RPMI7951 (cell line): ENCODE data around the gene FGB. TPM values are rescaled to one million over a fixed set of nuclear protein-coding genes. Genes with fewer than 3 reads are reported as not detected.
"Not testable (repeated sequence)": the region's sequence is repeated elsewhere in the genome, so short reads cannot be mapped to it uniquely, and the experiment has no call there.

Experiments
- DNase-seq: peaks from one replicate; pipeline ENCODE4 v3.0.0-alpha.2; 2012; ENCODE audit warnings: low read depth
- total RNA-seq: library from RNA; depleted of rRNA; stranded (reverse); fragments of >200 nt; shearing (Covaris generic); gene quantifications from 2 replicates; pipeline ENCODE4 v1.2.3, GENCODE V29; 2014

FGB gene
- total RNA-seq, 1 experiment from 2014 or later, result not detected

DNA sequence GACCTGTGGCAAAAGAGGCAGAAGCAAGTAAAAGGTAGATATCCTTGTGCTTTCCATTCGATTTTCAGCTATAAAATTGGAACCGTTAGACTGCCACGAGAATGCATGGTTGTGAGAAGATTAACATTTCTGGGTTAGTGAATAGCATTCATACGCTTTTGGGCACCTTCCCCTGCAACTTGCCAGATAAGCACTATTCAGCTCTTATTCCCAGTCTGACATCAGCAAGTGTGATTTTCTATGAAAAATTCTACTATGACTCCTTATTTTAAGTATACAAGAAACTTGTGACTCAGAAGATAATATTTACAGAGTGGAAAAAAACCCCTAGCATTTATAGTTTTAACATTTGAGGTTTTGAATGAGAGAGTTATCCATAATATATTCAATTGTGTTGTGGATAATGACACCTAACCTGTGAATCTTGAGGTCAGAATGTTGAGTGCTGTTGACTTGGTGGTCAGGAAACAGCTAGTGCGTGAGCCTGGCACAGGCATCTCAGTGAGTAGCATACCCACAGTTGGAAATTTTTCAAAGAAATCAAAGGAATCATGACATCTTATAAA is 3.9 kb downstream of the FGB start:
- DNase-seq, result no peak

DNA sequence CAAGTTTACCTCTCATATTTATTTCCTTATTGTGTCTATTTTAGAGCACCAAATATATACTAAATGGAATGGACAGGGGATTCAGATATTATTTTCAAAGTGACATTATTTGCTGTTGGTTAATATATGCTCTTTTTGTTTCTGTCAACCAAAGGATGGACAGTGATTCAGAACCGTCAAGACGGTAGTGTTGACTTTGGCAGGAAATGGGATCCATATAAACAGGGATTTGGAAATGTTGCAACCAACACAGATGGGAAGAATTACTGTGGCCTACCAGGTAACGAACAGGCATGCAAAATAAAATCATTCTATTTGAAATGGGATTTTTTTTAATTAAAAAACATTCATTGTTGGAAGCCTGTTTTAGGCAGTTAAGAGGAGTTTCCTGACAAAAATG is 6.2 kb downstream of the FGB start:
- no peak for DNase-seq

- DNase-seq, result no peak
Measured at GRCh38 chr4:154569584-154569983, 6.8 kb downstream of the FGB start.

DNA sequence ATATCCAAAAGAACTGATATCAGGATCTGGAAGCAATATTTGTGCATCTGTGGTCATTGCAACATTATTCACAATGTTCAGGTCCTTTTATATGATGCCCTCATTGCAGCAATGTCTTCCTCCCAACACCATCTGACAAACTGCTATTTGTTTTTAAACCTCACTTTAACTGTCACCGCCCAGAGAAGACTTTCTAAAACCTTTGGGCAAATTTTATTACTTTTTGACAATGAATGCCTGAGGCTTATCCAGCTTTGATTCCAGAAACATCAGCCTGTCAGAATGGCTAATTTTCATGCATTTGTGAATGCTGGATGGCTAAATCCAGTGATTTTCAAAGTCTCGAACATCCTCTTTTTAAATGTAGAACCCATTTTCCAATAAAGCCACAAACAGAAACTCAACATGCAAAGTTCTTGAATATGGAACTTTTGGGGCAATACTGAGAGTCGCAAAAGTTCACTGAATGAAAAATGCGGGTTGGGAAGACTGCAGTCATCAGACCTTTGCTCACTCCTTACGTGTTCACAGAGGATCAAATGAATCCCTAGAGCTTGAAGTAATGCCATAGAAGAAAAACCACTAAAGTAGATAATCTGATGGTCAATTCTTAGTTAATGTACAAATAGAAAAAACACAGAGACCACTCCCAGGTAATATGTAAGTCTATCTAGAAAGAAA is 10.5 kb downstream of the FGB start:
- no peak for DNase-seq

GRCh38 chr4:154574311-154574710 is 11.5 kb downstream of the FGB start:
- no peak for DNase-seq

GRCh38 chr4:154577324-154577723 is 14.5 kb downstream of the FGB start:
- DNase-seq, result no peak

- no peak for DNase-seq
Measured at GRCh38 chr4:154578919-154579318, 16.1 kb downstream of the FGB start.

GRCh38 chr4:154579927-154580326 is 17.1 kb downstream of the FGB start:
- no peak for DNase-seq

GRCh38 chr4:154582723-154583122 is 19.9 kb downstream of the FGB start:
- no peak for DNase-seq

GRCh38 chr4:154583230-154583629 is 20.4 kb downstream of the FGB start:
- DNase-seq, result no peak

- no peak for DNase-seq
Measured at GRCh38 chr4:154583677-154584076, 20.9 kb downstream of the FGB start.

- no peak for DNase-seq
Measured at GRCh38 chr4:154584259-154584658, 21.4 kb downstream of the FGB start.

GRCh38 chr4:154585369-154586018 is 22.7 kb downstream of the FGB start:
- no peak for DNase-seq

DNA sequence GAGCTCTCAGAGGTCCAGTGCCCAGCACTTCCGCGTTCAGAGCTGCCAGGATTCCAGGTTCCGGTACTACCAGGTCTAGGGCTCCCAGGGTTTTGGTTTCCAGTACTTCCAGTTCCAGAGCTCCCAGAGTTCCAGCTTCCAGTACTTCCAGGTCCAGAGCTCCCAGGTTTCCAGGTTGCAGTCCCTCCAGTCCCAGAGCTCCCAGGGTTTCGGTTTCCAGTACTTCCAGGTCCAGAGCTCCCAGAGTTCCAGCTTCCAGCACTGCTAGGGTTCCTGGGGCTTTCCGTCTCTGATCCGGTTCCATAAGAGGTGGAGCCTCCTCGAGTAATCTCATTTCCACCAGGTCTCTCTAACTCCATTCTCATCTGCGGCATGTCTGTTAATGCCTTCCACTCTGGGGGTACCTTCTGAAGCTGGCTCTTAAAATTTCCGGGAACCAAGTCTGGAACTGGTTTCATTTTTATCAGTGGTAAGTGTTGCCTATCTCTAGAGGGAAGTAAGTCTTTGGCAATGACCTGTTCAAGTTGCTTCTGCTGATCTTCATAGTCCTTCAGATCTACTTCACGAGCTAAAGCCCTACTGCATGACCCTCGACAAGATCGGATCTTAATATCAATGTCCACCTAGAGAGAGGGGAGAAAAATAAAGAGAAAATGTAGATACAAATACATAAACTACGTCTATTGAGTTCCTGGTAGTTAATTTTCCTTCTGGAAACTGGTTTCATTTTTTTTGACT is 23.7 kb downstream of the FGB start:
- no peak for DNase-seq

GRCh38 chr4:154588198-154588597 is 25.4 kb downstream of the FGB start:
- DNase-seq, result no peak

GRCh38 chr4:154589296-154590197 is 26.7 kb downstream of the FGB start:
- DNase-seq, result no peak

DNA sequence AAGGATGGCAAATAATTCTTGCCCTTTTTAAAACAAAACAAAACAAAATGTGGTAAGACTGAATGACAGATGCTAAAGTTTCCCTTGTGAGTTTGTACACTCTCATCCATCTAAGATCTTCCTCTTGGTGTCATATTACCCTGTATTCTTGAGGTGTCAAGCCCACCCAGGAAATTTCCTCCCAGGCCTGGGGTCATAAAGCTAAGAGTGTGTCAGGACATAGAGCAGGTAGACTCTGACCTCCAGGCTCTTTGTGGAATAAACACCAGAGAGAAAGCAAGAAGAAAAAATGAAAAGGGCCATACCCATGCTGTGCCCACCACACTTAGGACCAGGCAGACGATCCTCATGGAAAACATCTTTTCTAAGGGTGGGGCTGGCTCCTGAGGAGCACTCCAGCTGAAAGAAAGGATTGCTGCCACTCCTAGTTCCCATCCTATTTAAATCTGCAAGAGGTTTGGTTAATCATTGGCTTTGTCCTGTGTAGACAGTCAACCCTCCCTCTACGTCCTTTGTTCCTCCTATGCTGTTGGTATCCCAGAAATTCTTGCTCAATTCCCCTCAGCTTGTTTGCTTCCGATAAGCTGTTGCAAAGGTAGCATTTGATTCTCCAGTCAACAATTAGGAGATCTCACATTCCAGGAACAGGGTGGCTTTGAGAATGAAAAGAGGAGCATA is 27.7 kb downstream of the FGB start, which contains the start of gene FGA:
TSS of gene FGA (minus strand) at position 414 of the 678 bp plus-strand sequence. CDS start at position 359, 55 bp downstream.
- DNase-seq, result no peak

DNA sequence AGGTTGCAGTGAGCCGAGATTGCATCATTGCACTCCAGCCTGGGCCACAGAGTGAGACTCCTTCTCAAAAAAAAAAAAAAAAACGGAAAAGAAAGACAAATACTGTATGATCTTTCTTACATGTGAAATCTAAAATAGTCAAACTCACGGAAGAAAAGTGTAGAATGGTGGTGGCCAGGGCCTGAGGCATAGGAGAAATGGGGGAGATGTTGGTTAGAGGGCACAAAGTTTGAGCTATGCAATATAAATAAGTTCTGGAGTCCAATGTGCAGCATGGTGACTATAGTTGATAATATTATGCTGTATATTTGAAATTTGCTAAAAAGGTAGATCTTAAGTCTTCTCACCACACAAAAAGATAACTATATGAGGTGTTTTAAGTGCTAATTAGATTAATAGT is 29.1 kb downstream of the FGB start:
- no peak for DNase-seq

DNA sequence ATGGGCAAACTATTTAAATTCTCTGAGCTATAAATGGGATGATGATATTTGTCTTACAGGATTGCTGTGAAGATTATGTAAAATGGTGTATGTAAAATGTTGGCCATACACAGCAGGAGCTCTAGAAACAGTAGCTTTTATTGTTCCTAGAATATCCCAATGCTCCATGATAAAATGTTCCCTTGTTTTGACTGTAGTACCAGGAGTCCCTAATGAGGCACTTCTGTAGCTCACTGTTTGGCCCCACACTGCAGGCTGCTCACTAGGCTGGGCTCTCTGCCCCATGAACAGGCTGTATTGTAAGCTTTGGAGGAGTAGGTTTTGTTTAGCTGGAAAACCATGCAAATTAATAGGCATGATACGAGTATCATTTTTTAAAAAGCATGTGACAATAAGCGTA is 31.1 kb downstream of the FGB start:
- no peak for DNase-seq

- not testable (repeated sequence) for DNase-seq
Measured at GRCh38 chr4:154594343-154594742, 31.5 kb downstream of the FGB start.

GRCh38 chr4:154595807-154596206 is 33.0 kb downstream of the FGB start:
- DNase-seq, result no peak
